Measurements from ENCODE around the gene MARK2. TPM values are rescaled to one million over a fixed set of nuclear protein-coding genes. Genes with fewer than 3 reads are reported as not detected.
A peak's percentile ranks its signal among the peaks of the same experiment; 100 is the strongest.

MARK2 gene
- total RNA-seq, 2 donors from 2014 or later: 32.2 to 33.9 TPM

- ATAC-seq: no peak
- H3K4me3 ChIP-seq: no peak overlapping the region
- H3K4me1 ChIP-seq: peaks cover 10% of the 10 kb centered on the region
- H3K36me3 ChIP-seq (replicated peaks in 1 of 2; ENCODE audit: insufficient read depth in 1 of 2, low read depth in 2 of 2): no peaks in the 10 kb centered on the region
- intact Hi-C loops (cut with DNase I): loop anchor here (5.0 kb wide), 1 partner anchor 109 kb away; no protein-coding TSS in a partner anchor
- no peak for DNase-seq
- H3K27me3 ChIP-seq: no peaks in the 10 kb centered on the region
- no peak overlapping the region for H3K27ac ChIP-seq
- TF ChIP-seq POLR2A (IDR thresholded peaks at IDR 0.05) (no peak), CTCF (IDR thresholded peaks at IDR 0.05) (no peak)
- WGBS, 2 donors: 79 to 80% methylated on average over 2 of the region's 2 CpGs
- no peaks in the 10 kb centered on the region for H3K9me3 ChIP-seq
These were observed 5.9 kb upstream of the MARK2 start for GRCh38 chr11:63833048-63833447.

- intact Hi-C loops (cut with DNase I): loop anchor here (5.0 kb wide), 1 partner anchor 108 kb away; no protein-coding TSS in a partner anchor
- Histone ChIP-seq H3K36me3 (replicated peaks in 1 of 2; ENCODE audit: insufficient read depth in 1 of 2, low read depth in 2 of 2) (no peaks in the 10 kb centered on the region), H3K4me1 (peaks cover 13% of the 10 kb centered on the region), H3K27me3 (no peaks in the 10 kb centered on the region), H3K27ac (no peak overlapping the region), H3K4me3 (no peak overlapping the region), H3K9me3 (no peaks in the 10 kb centered on the region)
- no peak for ATAC-seq
- TF ChIP-seq CTCF (IDR thresholded peaks at IDR 0.05) (no peak), POLR2A (IDR thresholded peaks at IDR 0.05) (no peak)
- no peak for DNase-seq
- WGBS, 2 donors: 79 to 80% methylated on average over 8 to 12 of the region's 12 CpGs
These were observed 4.3 kb upstream of the MARK2 start for GRCh38 chr11:63834535-63835157.

- intact Hi-C loops (cut with DNase I): no loop called here
- DNase-seq (no peak), ATAC-seq (no peak)
- Histone ChIP-seq H3K27ac (no peak overlapping the region), H3K4me3 (no peak overlapping the region), H3K4me1 (peaks cover 15% of the 10 kb centered on the region), H3K27me3 (no peaks in the 10 kb centered on the region), H3K36me3 (replicated peaks in 1 of 2; ENCODE audit: insufficient read depth in 1 of 2, low read depth in 2 of 2) (no peaks in the 10 kb centered on the region), H3K9me3 (no peaks in the 10 kb centered on the region)
- 76 to 81% methylated on average over 6 of the region's 6 CpGs for WGBS, 2 donors
- TF ChIP-seq POLR2A (IDR thresholded peaks at IDR 0.05): no peak
- TF ChIP-seq CTCF (IDR thresholded peaks at IDR 0.05): no peak
These were observed 3.8 kb upstream of the MARK2 start for GRCh38 chr11:63835158-63835545.

GRCh38 chr11:63837027-63837688, 1.8 kb upstream of the MARK2 start:
- intact Hi-C loops (cut with DNase I): no loop called here
- ATAC-seq: peak; percentile 23
- peak; percentile 84 to 89 (median 86) for DNase-seq
- 11 to 14% methylated on average over 5 of the region's 5 CpGs for WGBS, 2 donors
- H3K27me3 ChIP-seq: no peaks in the 10 kb centered on the region
- H3K4me1 ChIP-seq: peaks cover 35% of the 10 kb centered on the region
- no peaks in the 10 kb centered on the region for H3K36me3 ChIP-seq (replicated peaks in 1 of 2; ENCODE audit: insufficient read depth in 1 of 2, low read depth in 2 of 2)
- TF ChIP-seq CTCF (IDR thresholded peaks at IDR 0.05) (peak; percentile 62 to 97 (median 94)), POLR2A (IDR thresholded peaks at IDR 0.05) (no peak)
- H3K4me3 ChIP-seq: no peak overlapping the region
- H3K27ac ChIP-seq: peak overlapping the region in 3 of 4 donors; percentile 72 to 93 (median 85)
- H3K9me3 ChIP-seq: no peaks in the 10 kb centered on the region

All from body of pancreas (tissue), 4 donors.